ENCODE measurements around the gene ZNF3. TPM values are rescaled to one million over a fixed set of nuclear protein-coding genes. Genes with fewer than 3 reads are reported as not detected.
A peak's percentile ranks its signal among the peaks of the same experiment; 100 is the strongest.

ZNF3 gene
- total and polyA plus RNA-seq, 9 of the 15 experiments (the other 6 are each of a cell fraction or from before 2014, with no cell fraction given): 30.0 to 64.9 (median 51.5) TPM

- TF ChIP-seq RFX5 (IDR thresholded peaks at IDR 0.05; ENCODE audit: low read depth, low read length) (0 out of 2 replicates have a peak, but pooled peaks have one; percentile 29), CHD4 (IDR thresholded peaks at IDR 0.05; ENCODE audit: insufficient read depth, insufficient replicate concordance, low read depth, low read length, poor library complexity, severe bottlenecking) (no peak), CGGBP1 (CRISPR knock-in tag; IDR thresholded peaks at IDR 0.05) (no peak), SAFB2 (IDR thresholded peaks at IDR 0.05; ENCODE audit: borderline replicate concordance, low read depth, low read length, severe bottlenecking) (no peak), ASH1L (IDR thresholded peaks at IDR 0.05; ENCODE audit: borderline replicate concordance, low read depth, partially characterized antibody) (peak; percentile 77), MITF (IDR thresholded peaks at IDR 0.05) (peak; percentile 78; the same call in 1 of the 2 replicates), ZBTB40 (IDR thresholded peaks at IDR 0.05) (no peak), ZBTB40 (CRISPR knock-in tag; IDR thresholded peaks at IDR 0.05) (no peak), YY1 (IDR thresholded peaks at IDR 0.05; ENCODE audit: borderline replicate concordance in 1 of 3, control insufficient read depth in 1 of 3, extremely low read depth in 1 of 3, insufficient read depth in 3 of 3, insufficient read length in 1 of 3, insufficient replicate concordance in 2 of 3, low read depth in 1 of 3, low read length in 2 of 3) (peak in 2 of 3 experiments; percentile 32 to 72), MTA2 (IDR thresholded peaks at IDR 0.05; ENCODE audit: low read depth) (no peak), ZNF644 (tag; IDR thresholded peaks at IDR 0.05; ENCODE audit: low read depth) (no peak), SNAPC5 (CRISPR knock-in tag; IDR thresholded peaks at IDR 0.05) (no peak), THAP7 (CRISPR knock-in tag; IDR thresholded peaks at IDR 0.05) (no peak), JUNB (CRISPR knock-in tag; conservative IDR thresholded peaks at IDR 0.05) (no peak)
These were observed 19.7 kb upstream of the ZNF3 start, which contains the start of the genes AP4M1 and MCM7 (continued) for GRCh38 chr7:100101016-100101862.
